SK-N-MC (cell line): Measurements from ENCODE around the gene KAT6B.

Experiments
- EZH2 ChIP-seq: fragments of 200-600 bp; sonication (generic); IDR thresholded peaks from one replicate; pipeline ENCODE4 v1.6.1; 2017; ENCODE audit warnings: antibody characterized with exemption
- POLR2AphosphoS5 ChIP-seq: IDR thresholded peaks from 2 replicates; pipeline ENCODE4 v1.6.1; 2012; ENCODE audit warnings: mild to moderate bottlenecking, low read depth, low read length, borderline replicate concordance

DNA sequence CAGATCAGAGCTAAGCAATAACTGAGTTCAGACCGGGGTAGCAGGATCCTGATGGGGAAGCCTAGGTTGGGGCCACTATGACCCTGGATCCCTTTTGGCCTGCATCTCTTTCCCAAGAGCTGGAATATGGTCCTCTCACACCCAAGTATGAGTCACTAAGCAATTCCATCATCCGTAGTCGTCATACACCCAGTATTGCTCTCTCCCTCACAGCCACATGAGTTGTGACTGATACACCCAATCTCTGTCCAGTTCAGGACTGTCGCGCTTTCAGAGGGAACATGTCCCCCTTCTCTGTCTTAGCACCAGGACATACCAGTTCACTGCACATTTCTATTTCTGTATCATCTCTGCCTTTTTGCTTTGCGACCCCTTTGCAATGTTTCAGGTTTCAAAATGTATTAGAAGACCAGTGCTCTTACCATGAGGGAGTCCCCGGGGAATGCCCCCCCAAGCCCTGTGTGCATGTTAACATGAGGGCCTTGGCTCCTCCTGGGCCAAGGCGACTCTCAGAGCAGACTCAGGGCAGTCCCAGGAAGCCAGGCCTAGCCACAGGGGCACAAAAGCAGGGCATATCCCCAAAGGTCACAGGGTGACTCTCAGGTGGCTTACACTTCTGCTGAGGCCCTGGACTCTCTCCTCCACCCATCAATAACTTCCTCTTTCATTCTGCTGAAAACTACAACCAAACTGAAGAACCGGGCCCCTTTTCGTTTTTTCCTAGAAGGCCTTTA is 209.7 kb downstream of the KAT6B start:
- TF ChIP-seq POLR2AphosphoS5 (no peak), EZH2 (no peak)
